H9 (cell line): ENCODE results near the gene LYPD5. TPM values are rescaled to one million over a fixed set of nuclear protein-coding genes. Genes with fewer than 3 reads are reported as not detected.
A peak's percentile ranks its signal among the peaks of the same experiment; 100 is the strongest.
"Not testable (repeated sequence)": the region's sequence is repeated elsewhere in the genome, so short reads cannot be mapped to it uniquely, and the experiment has no call there.

Experiments
- DNase-seq: peaks from one replicate; pipeline ENCODE4 v3.0.0-alpha.2; 2017
- H2AFZ ChIP-seq: one replicate; pipeline ENCODE4 v1.6.1; 2013; ENCODE audit warnings: mild to moderate bottlenecking, low read length, control low read depth, moderate library complexity
- H2AK5ac ChIP-seq: 2 replicates; pipeline ENCODE4 v1.6.1; 2013; ENCODE audit warnings: low read length, control low read depth, mixed read lengths; ENCODE audit not compliant: insufficient read length
- H2BK120ac ChIP-seq: one replicate; pipeline ENCODE4 v1.6.1; 2013; ENCODE audit warnings: low read depth, mild to moderate bottlenecking, low read length, control low read depth, inconsistent platforms; ENCODE audit not compliant: poor library complexity, severe bottlenecking
- H2BK12ac ChIP-seq: 2 replicates; pipeline ENCODE4 v1.6.1; 2013; ENCODE audit warnings: low read length, control low read depth, mixed read lengths, low read depth; ENCODE audit not compliant: insufficient read length
- H2BK15ac ChIP-seq: 2 replicates; pipeline ENCODE4 v1.6.1; 2013; ENCODE audit warnings: low read depth, low read length, control low read depth
- H2BK20ac ChIP-seq: one replicate; pipeline ENCODE4 v1.6.1; 2013; ENCODE audit warnings: low read depth, mild to moderate bottlenecking, low read length, control low read depth, inconsistent platforms; ENCODE audit not compliant: poor library complexity, severe bottlenecking
- H2BK5ac ChIP-seq: 2 replicates; pipeline ENCODE4 v1.6.1; 2013; ENCODE audit warnings: low read length, control low read depth, mixed read lengths; ENCODE audit not compliant: insufficient read length
- H3K14ac ChIP-seq: 2 replicates; pipeline ENCODE4 v1.6.1; 2013; ENCODE audit warnings: low read length, control low read depth; ENCODE audit not compliant: insufficient read depth
- H3K18ac ChIP-seq: 2 replicates; pipeline ENCODE4 v1.6.1; 2013; ENCODE audit warnings: low read depth, mild to moderate bottlenecking, mixed read lengths, low read length, control low read depth; ENCODE audit not compliant: insufficient read length
- H3K23ac ChIP-seq: 2 replicates; pipeline ENCODE4 v1.6.1; 2013; ENCODE audit warnings: low read length, control low read depth, mixed read lengths, low read depth; ENCODE audit not compliant: insufficient read length
- H3K23me2 ChIP-seq: 2 replicates; pipeline ENCODE4 v1.6.1; 2013; ENCODE audit warnings: low read depth, mild to moderate bottlenecking, mixed read lengths, low read length, control low read depth; ENCODE audit not compliant: insufficient read length, poor library complexity, severe bottlenecking
- H3K27ac ChIP-seq: 2 replicates; pipeline ENCODE4 v1.5.1; 2013; ENCODE audit warnings: low read length, control low read depth, mixed read lengths, low read depth; ENCODE audit not compliant: insufficient read length
- H3K27me3 ChIP-seq: 2 replicates; pipeline ENCODE4 v1.6.1; 2013; ENCODE audit warnings: low read length, control low read depth, inconsistent platforms; ENCODE audit not compliant: insufficient read depth
- H3K4ac ChIP-seq: 2 replicates; pipeline ENCODE4 v1.6.1; 2013; ENCODE audit warnings: low read depth, mild to moderate bottlenecking, control low read depth, inconsistent platforms, low read length, moderate library complexity
- H3K4me1 ChIP-seq: 2 replicates; pipeline ENCODE4 v1.6.1; 2013; ENCODE audit warnings: low read length, control low read depth, inconsistent platforms; ENCODE audit not compliant: insufficient read depth
- H3K4me2 ChIP-seq: 2 replicates; pipeline ENCODE4 v1.6.1; 2013; ENCODE audit warnings: low read length, control low read depth, mixed read lengths; ENCODE audit not compliant: insufficient read length, insufficient read depth
- H3K56ac ChIP-seq: 2 replicates; pipeline ENCODE4 v1.6.1; 2013; ENCODE audit warnings: low read depth, mild to moderate bottlenecking, mixed read lengths, low read length, control low read depth; ENCODE audit not compliant: insufficient read length
- H3K79me1 ChIP-seq: 2 replicates; pipeline ENCODE4 v1.6.1; 2013; ENCODE audit warnings: low read depth, mild to moderate bottlenecking, moderate library complexity, low read length, control low read depth, inconsistent platforms; ENCODE audit not compliant: insufficient read depth, poor library complexity, severe bottlenecking
- H3K79me2 ChIP-seq: 2 replicates; pipeline ENCODE4 v1.6.1; 2013; ENCODE audit warnings: low read length, control low read depth, inconsistent platforms; ENCODE audit not compliant: insufficient read depth
- H3K9ac ChIP-seq: 2 replicates; pipeline ENCODE4 v1.6.1; 2013; ENCODE audit warnings: low read length, control low read depth, mixed read lengths; ENCODE audit not compliant: insufficient read length; ENCODE audit errors: extremely low read depth
- H3K9me3 ChIP-seq: one replicate; pipeline ENCODE4 v1.6.1; 2013; ENCODE audit warnings: low read depth, low read length, inconsistent platforms; ENCODE audit not compliant: control insufficient read depth
- H3T11ph ChIP-seq: one replicate; pipeline ENCODE4 v1.6.1; 2013; ENCODE audit warnings: mild to moderate bottlenecking, low read length, control low read depth, inconsistent platforms
- H4K20me1 ChIP-seq: one replicate; pipeline ENCODE4 v1.6.1; 2013; ENCODE audit not compliant: control insufficient read depth, insufficient read length, insufficient read depth
- H4K5ac ChIP-seq: 2 replicates; pipeline ENCODE4 v1.6.1; 2013; ENCODE audit warnings: low read depth, mild to moderate bottlenecking, mixed read lengths, low read length, control low read depth; ENCODE audit not compliant: insufficient read length
- H4K8ac ChIP-seq: replicated peaks from 2 replicates; pipeline ENCODE4 v1.6.1; 2013; ENCODE audit warnings: low read length, control low read depth, mixed read lengths, low read depth; ENCODE audit not compliant: insufficient read length
- H4K91ac ChIP-seq: 2 replicates; pipeline ENCODE4 v1.6.1; 2013; ENCODE audit warnings: low read depth, mild to moderate bottlenecking, moderate library complexity, mixed read lengths, low read length, control low read depth; ENCODE audit not compliant: insufficient read length
- H3K27ac Mint-ChIP-seq, 3 experiments: 2 replicates in 2 of 3; 3 replicates in 1 of 3; pipeline ENCODE4 v1.8.0; 2020 to 2021; ENCODE audit warnings: mixed read lengths in 3 of 3, mild to moderate bottlenecking in 1 of 3, moderate library complexity in 1 of 3
- H3K27me3 Mint-ChIP-seq: 2 replicates; pipeline ENCODE4 v1.8.0; 2021; ENCODE audit warnings: low read depth, mild to moderate bottlenecking, moderate library complexity, mixed read lengths
- H3K36me3 Mint-ChIP-seq, 3 experiments: 2 replicates in 2 of 3; 3 replicates in 1 of 3; pipeline ENCODE4 v1.8.0; 2020 to 2021; ENCODE audit warnings: low read depth in 3 of 3, mixed read lengths in 3 of 3; ENCODE audit not compliant: insufficient read depth in 1 of 3
- H3K4me1 Mint-ChIP-seq, 2 experiments: 2 replicates each; pipeline ENCODE4 v1.8.0; 2020; ENCODE audit warnings: mixed read lengths in 2 of 2
- H3K4me3 Mint-ChIP-seq, 2 experiments: 2 replicates in 1 of 2; 3 replicates in 1 of 2; pipeline ENCODE4 v1.8.0; 2020 to 2021; ENCODE audit warnings: mild to moderate bottlenecking in 2 of 2, mixed read lengths in 2 of 2, moderate library complexity in 1 of 2
- H3K9me3 Mint-ChIP-seq, 2 experiments: 2 replicates in 1 of 2; 3 replicates in 1 of 2; pipeline ENCODE4 v1.8.0; 2020; ENCODE audit warnings: mild to moderate bottlenecking in 2 of 2, mixed read lengths in 2 of 2, moderate library complexity in 1 of 2
- CTCF ChIP-seq: fragments of 200-600 bp; sonication (generic); conservative IDR thresholded peaks from 3 replicates; pipeline ENCODE4 v1.8.0; 2021; ENCODE audit warnings: antibody characterized with exemption, mild to moderate bottlenecking
- WGBS: extraction: QIAGEN DNeasy Blood & Tissue Kit; methylation state at CpG from one replicate; pipeline ENCODE4 v1.1.7; 2013; ENCODE audit warnings: missing lambda C conversion rate, low lambda C conversion rate, mixed read lengths; ENCODE audit not compliant: insufficient read length; ENCODE audit errors: extremely low coverage; 5-methylcytosine and 5-hydroxymethylcytosine counted together
- total RNA-seq: library from RNA; stranded (reverse); gene quantifications from 2 replicates; pipeline ENCODE4 v1.2.1, GENCODE V29; 2021

LYPD5 gene
- total RNA-seq, 1 experiment from 2014 or later: 0.50 TPM

- H3K9me3 Mint-ChIP-seq: no peaks in the 10 kb centered on the region
- DNase-seq: peak; percentile 60
- WGBS: no CpG with 5 or more reads among the region's 16 CpGs
Measured at GRCh38 chr19:43765109-43765876, 37.0 kb downstream of the LYPD5 start.

GRCh38 chr19:43764684-43765083 lies 37.6 kb downstream of the LYPD5 start:
- not testable (repeated sequence) for H2BK5ac ChIP-seq, DNase-seq, H2AFZ ChIP-seq, H3K4me2 ChIP-seq, H4K91ac ChIP-seq, H3K4ac ChIP-seq, H3T11ph ChIP-seq, H4K5ac ChIP-seq, H2AK5ac ChIP-seq, H3K79me1 ChIP-seq, H3K36me3 Mint-ChIP-seq, H3K14ac ChIP-seq, H3K4me3 Mint-ChIP-seq, H4K8ac ChIP-seq, H2BK15ac ChIP-seq, H3K23me2 ChIP-seq, H3K9ac ChIP-seq, H4K20me1 ChIP-seq, H3K56ac ChIP-seq, H3K9me3 Mint-ChIP-seq, H2BK12ac ChIP-seq, H2BK20ac ChIP-seq, H3K27me3 ChIP-seq, H3K9me3 ChIP-seq, H3K4me1 ChIP-seq, H3K18ac ChIP-seq, H3K27ac Mint-ChIP-seq, H3K23ac ChIP-seq, H3K79me2 ChIP-seq, H2BK120ac ChIP-seq, H3K27ac ChIP-seq
- Mint-ChIP-seq H3K27me3 (peaks cover 15% of the 10 kb centered on the region), H3K4me1 (peaks cover 12 to 18% of the 10 kb centered on the region in 2 experiments)
- no CpG with 5 or more reads among the region's 8 CpGs for WGBS

More at GRCh38 chr19:43765109-43765876, 37.0 kb downstream of the LYPD5 start:
- H3K18ac ChIP-seq: no peak overlapping the region
- H3K79me2 ChIP-seq: no peaks in the 10 kb centered on the region
- Mint-ChIP-seq H3K27me3 (peaks cover 22% of the 10 kb centered on the region), H3K4me1 (peaks cover 12 to 17% of the 10 kb centered on the region in 2 experiments), H3K36me3 (no peaks in the 10 kb centered on the region; a peak in 1 of 7 replicates), H3K4me3 (peak overlapping the region in 1 of 2 experiments; percentile 12; a peak in 1 of 5 replicates), H3K27ac (peak overlapping the region in 2 of 3 experiments; percentile 47 to 48; a peak in 2 of 7 replicates)
- TF ChIP-seq CTCF: no peak
- H3K23ac ChIP-seq: no peak overlapping the region
- no peak overlapping the region for H3K56ac ChIP-seq
- no peak overlapping the region for H2BK15ac ChIP-seq
- no peak overlapping the region for H3K14ac ChIP-seq
- no peaks in the 10 kb centered on the region for H3K27me3 ChIP-seq
- H3K27ac ChIP-seq: no peak overlapping the region
- no peak overlapping the region for H2BK120ac ChIP-seq
- no peak overlapping the region for H4K91ac ChIP-seq
- no peak overlapping the region for H3K9ac ChIP-seq
- no peaks in the 10 kb centered on the region; the same call in 1 of the 2 replicates for H3K4me1 ChIP-seq
- no peak overlapping the region for H2BK12ac ChIP-seq
- no peak overlapping the region for H3K4ac ChIP-seq
- H3T11ph ChIP-seq: no peak overlapping the region
- H3K4me2 ChIP-seq: no peak overlapping the region
- H2BK5ac ChIP-seq: no peak overlapping the region
- H2AFZ ChIP-seq: no peak overlapping the region
- no peaks in the 10 kb centered on the region for H3K9me3 ChIP-seq
- H3K79me1 ChIP-seq: no peaks in the 10 kb centered on the region
- no peaks in the 10 kb centered on the region for H3K23me2 ChIP-seq
- no peaks in the 10 kb centered on the region for H4K20me1 ChIP-seq
- H4K5ac ChIP-seq: no peak overlapping the region
- H4K8ac ChIP-seq: no peak overlapping the region
- H2AK5ac ChIP-seq: no peak overlapping the region
- H2BK20ac ChIP-seq: no peak overlapping the region
